Loucy (cell line): ENCODE results near the gene KRT32.

Experiments
- EZH2phosphoT487 ChIP-seq: fragments of 200-600 bp; IDR thresholded peaks from 2 replicates; pipeline ENCODE4 v1.6.1; 2018; ENCODE audit warnings: antibody characterized with exemption, mild to moderate bottlenecking, moderate library complexity, borderline replicate concordance
- TF ChIP-seq, protein P1 (sequence below): fragments of 200-600 bp; sonication (generic); conservative IDR thresholded peaks from 2 replicates; pipeline ENCODE4 v1.5.1; 2014; ENCODE audit warnings: mild to moderate bottlenecking, antibody characterized with exemption, low read length

- TF ChIP-seq, protein P1, sequence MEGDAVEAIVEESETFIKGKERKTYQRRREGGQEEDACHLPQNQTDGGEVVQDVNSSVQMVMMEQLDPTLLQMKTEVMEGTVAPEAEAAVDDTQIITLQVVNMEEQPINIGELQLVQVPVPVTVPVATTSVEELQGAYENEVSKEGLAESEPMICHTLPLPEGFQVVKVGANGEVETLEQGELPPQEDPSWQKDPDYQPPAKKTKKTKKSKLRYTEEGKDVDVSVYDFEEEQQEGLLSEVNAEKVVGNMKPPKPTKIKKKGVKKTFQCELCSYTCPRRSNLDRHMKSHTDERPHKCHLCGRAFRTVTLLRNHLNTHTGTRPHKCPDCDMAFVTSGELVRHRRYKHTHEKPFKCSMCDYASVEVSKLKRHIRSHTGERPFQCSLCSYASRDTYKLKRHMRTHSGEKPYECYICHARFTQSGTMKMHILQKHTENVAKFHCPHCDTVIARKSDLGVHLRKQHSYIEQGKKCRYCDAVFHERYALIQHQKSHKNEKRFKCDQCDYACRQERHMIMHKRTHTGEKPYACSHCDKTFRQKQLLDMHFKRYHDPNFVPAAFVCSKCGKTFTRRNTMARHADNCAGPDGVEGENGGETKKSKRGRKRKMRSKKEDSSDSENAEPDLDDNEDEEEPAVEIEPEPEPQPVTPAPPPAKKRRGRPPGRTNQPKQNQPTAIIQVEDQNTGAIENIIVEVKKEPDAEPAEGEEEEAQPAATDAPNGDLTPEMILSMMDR: no peak
- no peak for TF ChIP-seq EZH2phosphoT487
Observed at GRCh38 chr17:41511716-41512115, 44.5 kb upstream of the KRT32 start.
